ENCODE data around the gene ARL16.

- TF ChIP-seq CTCF (IDR thresholded peaks at IDR 0.05) (no peak), POLR2A (IDR thresholded peaks at IDR 0.05) (no peak)
Measured at GRCh38 chr17:81703747-81704654, 20.4 kb upstream of the ARL16 start.
